ENCODE results near the gene TRABD.
A peak's percentile ranks its signal among the peaks of the same experiment; 100 is the strongest.
"Not testable (repeated sequence)": the region's sequence is repeated elsewhere in the genome, so short reads cannot be mapped to it uniquely, and the experiment has no call there.

Gene TRABD

DNA sequence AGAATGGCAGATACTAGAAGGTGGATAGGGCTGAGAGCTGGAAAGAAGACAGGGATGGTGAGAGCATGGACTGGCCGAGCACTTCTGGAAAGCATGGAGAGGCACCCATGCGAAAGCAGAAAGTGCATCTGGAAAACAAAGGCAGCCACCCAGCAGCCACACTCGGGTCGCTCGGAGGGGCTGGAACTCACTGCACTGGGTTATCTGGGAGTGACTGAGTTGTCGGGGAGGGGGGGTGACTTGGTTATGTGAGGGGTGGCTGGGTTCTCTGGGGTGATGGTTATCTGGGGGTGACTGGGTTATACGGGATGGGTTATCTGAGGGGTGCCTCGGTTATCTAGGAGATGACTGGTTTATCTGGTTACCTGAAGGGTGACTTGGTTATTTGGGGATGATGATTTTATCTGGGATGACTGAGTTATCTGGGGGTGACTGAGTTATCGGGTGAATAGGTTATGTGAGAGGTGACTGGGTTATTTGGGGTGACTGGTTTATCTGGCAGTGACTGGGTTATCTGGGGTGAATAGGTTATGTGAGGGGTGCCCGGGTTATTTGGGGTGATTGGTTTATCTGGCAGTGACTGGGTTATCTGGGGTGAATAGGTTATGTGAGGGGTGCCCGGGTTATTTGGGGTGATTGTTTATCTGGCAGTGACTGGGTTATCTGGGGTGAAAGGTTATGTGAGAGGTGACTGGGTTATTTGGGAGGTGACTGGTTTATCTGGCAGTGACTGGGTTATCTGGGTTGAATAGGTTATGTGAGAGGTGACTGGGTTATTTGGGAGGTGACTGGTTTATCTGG is 17.8 kb upstream of the TRABD start:
- no peak overlapping the region for H2AFZ ChIP-seq (ENCODE audit: low read depth, low read length)
- WGBS = 73% methylated on average over 11 of the region's 11 CpGs

DNA sequence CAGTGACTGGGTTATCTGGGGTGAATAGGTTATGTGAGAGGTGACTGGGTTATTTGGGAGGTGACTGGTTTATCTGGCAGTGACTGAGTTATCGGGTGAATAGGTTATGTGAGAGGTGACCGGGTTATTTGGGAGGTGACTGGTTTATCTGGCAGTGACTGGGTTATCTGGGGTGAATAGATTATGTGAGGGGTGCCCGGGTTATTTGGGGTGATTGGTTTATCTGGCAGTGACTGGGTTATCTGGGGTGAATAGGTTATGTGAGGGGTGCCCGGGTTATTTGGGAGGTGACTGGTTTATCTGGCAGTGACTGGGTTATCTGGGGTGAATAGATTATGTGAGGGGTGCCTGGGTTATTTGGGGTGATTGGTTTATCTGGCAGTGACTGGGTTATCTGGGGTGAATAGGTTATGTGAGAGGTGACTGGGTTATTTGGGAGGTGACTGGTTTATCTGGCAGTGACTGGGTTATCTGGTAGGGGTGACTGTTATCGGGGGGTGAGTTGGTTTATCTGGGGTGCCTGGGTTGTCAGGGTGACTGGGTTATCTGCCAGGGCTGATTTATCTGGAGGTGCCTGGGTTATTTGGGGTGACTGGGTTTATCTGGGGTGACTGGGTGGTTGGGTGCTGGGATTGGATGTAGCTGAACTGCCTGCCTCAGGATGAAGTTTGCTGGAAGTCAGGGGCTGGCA is 17.1 kb upstream of the TRABD start:
- not testable (repeated sequence) for H3K9me3 ChIP-seq (ENCODE audit: control insufficient read depth, low read length); H2BK15ac ChIP-seq (ENCODE audit: low read depth, poor library complexity, severe bottlenecking); H4K8ac ChIP-seq (ENCODE audit: low read length); H2BK12ac ChIP-seq (ENCODE audit: low read length in 2 of 2); H2BK5ac ChIP-seq (ENCODE audit: low read depth, low read length, poor library complexity, severe bottlenecking); H2AFZ ChIP-seq (ENCODE audit: low read depth, low read length); DNase-seq; H3K23ac ChIP-seq (ENCODE audit: low read length in 2 of 2); H3K4me3 ChIP-seq (ENCODE audit: insufficient read depth in 1 of 2, low read depth in 1 of 2, low read length in 2 of 2); H3K4ac ChIP-seq (ENCODE audit: low read depth in 1 of 2, low read length in 2 of 2); H3K79me1 ChIP-seq (replicated peaks; ENCODE audit: low read length, poor library complexity, severe bottlenecking); H3K36me3 ChIP-seq (ENCODE audit: control insufficient read depth in 1 of 2, insufficient read depth in 2 of 2, low read depth in 1 of 2, low read length in 2 of 2); H3K4me2 ChIP-seq (ENCODE audit: low read length, poor library complexity, severe bottlenecking); H3K9ac ChIP-seq (ENCODE audit: low read length); H3K18ac ChIP-seq (ENCODE audit: low read depth in 1 of 2, low read length in 2 of 2); H4K91ac ChIP-seq (ENCODE audit: low read length); H2BK120ac ChIP-seq (ENCODE audit: low read depth, low read length); H2AK5ac ChIP-seq (ENCODE audit: low read length, severe bottlenecking); H3K27ac ChIP-seq (ENCODE audit: low read length, poor library complexity, severe bottlenecking); H3K14ac ChIP-seq (ENCODE audit: low read length in 2 of 2)
- H3K4me1 ChIP-seq (ENCODE audit: control insufficient read depth, insufficient read depth, low read depth, low read length) = peaks cover 12% of the 10 kb centered on the region
- 94% methylated on average over 5 of the region's 5 CpGs for WGBS
- H3K27me3 ChIP-seq (ENCODE audit: control insufficient read depth in 1 of 2, insufficient read depth in 1 of 2, low read length in 2 of 2) = peaks cover 26 to 40% of the 10 kb centered on the region in 2 experiments

More for the DNA sequence above, 17.8 kb upstream of the TRABD start:
- Histone ChIP-seq H3K18ac (ENCODE audit: low read depth in 1 of 2, low read length in 2 of 2) (no peak overlapping the region), H2BK12ac (ENCODE audit: low read length in 2 of 2) (no peak overlapping the region), H2BK120ac (ENCODE audit: low read depth, low read length) (no peak overlapping the region), H3K4ac (ENCODE audit: low read depth in 1 of 2, low read length in 2 of 2) (no peak overlapping the region), H3K79me1 (replicated peaks; ENCODE audit: low read length, poor library complexity, severe bottlenecking) (no peaks in the 10 kb centered on the region), H2BK5ac (ENCODE audit: low read depth, low read length, poor library complexity, severe bottlenecking) (no peak overlapping the region), H3K14ac (ENCODE audit: low read length in 2 of 2) (no peak overlapping the region), H2BK15ac (ENCODE audit: low read depth, poor library complexity, severe bottlenecking) (no peak overlapping the region), H3K27me3 (ENCODE audit: control insufficient read depth in 1 of 2, insufficient read depth in 1 of 2, low read length in 2 of 2) (peaks cover 26 to 44% of the 10 kb centered on the region in 2 experiments), H3K27ac (ENCODE audit: low read length, poor library complexity, severe bottlenecking) (no peak overlapping the region), H4K8ac (ENCODE audit: low read length) (no peak overlapping the region), H2AK5ac (ENCODE audit: low read length, severe bottlenecking) (no peak overlapping the region), H3K23ac (ENCODE audit: low read length in 2 of 2) (no peak overlapping the region), H3K4me2 (ENCODE audit: low read length, poor library complexity, severe bottlenecking) (no peak overlapping the region), H4K91ac (ENCODE audit: low read length) (no peak overlapping the region), H3K9ac (ENCODE audit: low read length) (no peak overlapping the region), H3K4me1 (ENCODE audit: control insufficient read depth, insufficient read depth, low read depth, low read length) (peaks cover 12% of the 10 kb centered on the region), H3K4me3 (ENCODE audit: insufficient read depth in 1 of 2, low read depth in 1 of 2, low read length in 2 of 2) (no peak overlapping the region), H3K9me3 (ENCODE audit: control insufficient read depth, low read length) (no peaks in the 10 kb centered on the region), H3K36me3 (ENCODE audit: control insufficient read depth in 1 of 2, insufficient read depth in 2 of 2, low read depth in 1 of 2, low read length in 2 of 2) (no peaks in the 10 kb centered on the region)
- DNase-seq = no peak

DNA sequence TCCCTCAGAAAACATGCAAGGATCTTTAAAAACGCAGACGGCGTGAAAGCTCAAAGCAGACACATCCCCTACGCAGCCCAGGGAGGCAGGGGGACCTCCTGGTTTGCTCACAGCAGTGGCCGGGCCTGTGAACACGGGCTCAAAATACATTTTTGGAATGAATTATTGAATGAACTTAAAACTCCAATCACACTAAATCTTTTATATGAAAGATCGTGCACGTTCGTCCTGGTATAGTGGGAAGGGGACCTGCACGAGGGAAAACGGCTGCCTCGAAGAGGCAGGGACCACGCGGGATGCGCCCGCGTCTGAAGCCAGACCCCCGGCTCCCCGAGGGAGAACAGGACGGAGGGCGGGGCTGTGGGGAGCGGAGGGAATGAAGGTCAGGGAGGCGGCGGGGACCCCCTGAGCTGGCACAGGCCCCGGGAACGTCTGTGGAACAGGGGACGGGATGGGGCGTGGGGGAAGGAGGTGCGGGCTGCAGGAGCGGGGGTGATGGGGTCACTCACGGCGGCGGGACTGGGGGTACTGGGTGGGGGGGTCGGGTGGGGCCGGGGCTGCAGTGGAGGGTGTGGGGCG is 16.4 kb upstream of the TRABD start:
- Histone ChIP-seq H3K14ac (ENCODE audit: low read length in 2 of 2) (no peak overlapping the region), H3K79me1 (replicated peaks; ENCODE audit: low read length, poor library complexity, severe bottlenecking) (no peaks in the 10 kb centered on the region), H3K23ac (ENCODE audit: low read length in 2 of 2) (no peak overlapping the region), H3K36me3 (ENCODE audit: control insufficient read depth in 1 of 2, insufficient read depth in 2 of 2, low read depth in 1 of 2, low read length in 2 of 2) (no peaks in the 10 kb centered on the region), H4K8ac (ENCODE audit: low read length) (no peak overlapping the region), H2BK120ac (ENCODE audit: low read depth, low read length) (peak overlapping the region; percentile 59), H2BK15ac (ENCODE audit: low read depth, poor library complexity, severe bottlenecking) (no peak overlapping the region), H2BK5ac (ENCODE audit: low read depth, low read length, poor library complexity, severe bottlenecking) (no peak overlapping the region), H3K27me3 (ENCODE audit: control insufficient read depth in 1 of 2, insufficient read depth in 1 of 2, low read length in 2 of 2) (peaks cover 26 to 44% of the 10 kb centered on the region in 2 experiments), H2AFZ (ENCODE audit: low read depth, low read length) (no peak overlapping the region), H3K4me2 (ENCODE audit: low read length, poor library complexity, severe bottlenecking) (no peak overlapping the region), H3K9me3 (ENCODE audit: control insufficient read depth, low read length) (no peaks in the 10 kb centered on the region), H4K91ac (ENCODE audit: low read length) (no peak overlapping the region), H3K4me1 (ENCODE audit: control insufficient read depth, insufficient read depth, low read depth, low read length) (peaks cover 12% of the 10 kb centered on the region), H2BK12ac (ENCODE audit: low read length in 2 of 2) (no peak overlapping the region), H3K9ac (ENCODE audit: low read length) (no peak overlapping the region), H3K18ac (ENCODE audit: low read depth in 1 of 2, low read length in 2 of 2) (no peak overlapping the region), H3K4me3 (ENCODE audit: insufficient read depth in 1 of 2, low read depth in 1 of 2, low read length in 2 of 2) (peak overlapping the region in 1 of 2 experiments; percentile 55), H3K4ac (ENCODE audit: low read depth in 1 of 2, low read length in 2 of 2) (no peak overlapping the region), H3K27ac (ENCODE audit: low read length, poor library complexity, severe bottlenecking) (no peak overlapping the region), H2AK5ac (ENCODE audit: low read length, severe bottlenecking) (no peak overlapping the region)
- 25% methylated on average over 30 of the region's 36 CpGs for whole genome bisulfite sequencing
- DNase-seq = no peak

DNA sequence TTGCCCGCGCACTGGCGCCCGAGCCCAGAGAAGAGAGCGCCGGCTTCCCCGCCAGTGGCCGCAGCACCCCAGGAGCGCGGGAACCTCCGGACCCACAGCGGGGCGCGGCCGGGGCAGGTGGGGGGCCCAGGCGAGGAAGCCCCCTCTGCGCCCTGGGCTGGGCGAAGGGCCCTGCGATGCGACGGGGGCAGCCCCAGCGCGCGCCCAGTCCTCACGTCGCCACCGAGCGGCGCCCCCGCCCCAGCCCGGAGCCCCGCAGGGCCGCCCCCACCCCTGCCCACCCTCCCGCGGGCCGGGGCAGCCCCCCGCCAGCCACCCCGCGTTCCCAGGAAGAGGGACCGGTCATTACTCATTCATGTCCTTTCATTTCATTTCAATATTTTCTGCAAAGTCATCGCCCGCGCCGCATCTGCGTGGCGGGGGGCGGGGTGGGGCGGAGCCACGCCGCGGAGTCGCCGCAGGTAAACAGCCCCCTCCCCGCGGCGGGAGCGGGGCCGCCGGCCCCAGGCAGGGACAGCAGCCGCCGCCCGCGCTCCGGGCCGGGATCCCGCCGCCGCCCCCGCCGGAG is 15.9 kb upstream of the TRABD start:
- Histone ChIP-seq H3K4me3 (ENCODE audit: insufficient read depth in 1 of 2, low read depth in 1 of 2, low read length in 2 of 2) (peak overlapping the region in 1 of 2 experiments; percentile 55), H3K14ac (ENCODE audit: low read length in 2 of 2) (no peak overlapping the region), H3K23ac (ENCODE audit: low read length in 2 of 2) (no peak overlapping the region), H3K4me1 (ENCODE audit: control insufficient read depth, insufficient read depth, low read depth, low read length) (peaks cover 12% of the 10 kb centered on the region), H4K91ac (ENCODE audit: low read length) (no peak overlapping the region), H3K9ac (ENCODE audit: low read length) (no peak overlapping the region), H2BK15ac (ENCODE audit: low read depth, poor library complexity, severe bottlenecking) (no peak overlapping the region), H3K27me3 (ENCODE audit: control insufficient read depth in 1 of 2, insufficient read depth in 1 of 2, low read length in 2 of 2) (peaks cover 26 to 46% of the 10 kb centered on the region in 2 experiments), H2AK5ac (ENCODE audit: low read length, severe bottlenecking) (no peak overlapping the region), H3K4me2 (ENCODE audit: low read length, poor library complexity, severe bottlenecking) (peak overlapping the region; percentile 82), H3K36me3 (ENCODE audit: control insufficient read depth in 1 of 2, insufficient read depth in 2 of 2, low read depth in 1 of 2, low read length in 2 of 2) (no peaks in the 10 kb centered on the region), H2BK12ac (ENCODE audit: low read length in 2 of 2) (peak overlapping the region in 1 of 2 experiments; percentile 60), H3K18ac (ENCODE audit: low read depth in 1 of 2, low read length in 2 of 2) (peak overlapping the region in 1 of 2 experiments; percentile 57), H3K79me1 (replicated peaks; ENCODE audit: low read length, poor library complexity, severe bottlenecking) (no peaks in the 10 kb centered on the region), H2BK5ac (ENCODE audit: low read depth, low read length, poor library complexity, severe bottlenecking) (no peak overlapping the region), H4K8ac (ENCODE audit: low read length) (no peak overlapping the region), H2BK120ac (ENCODE audit: low read depth, low read length) (peak overlapping the region; percentile 59), H3K4ac (ENCODE audit: low read depth in 1 of 2, low read length in 2 of 2) (no peak overlapping the region), H2AFZ (ENCODE audit: low read depth, low read length) (no peak overlapping the region), H3K27ac (ENCODE audit: low read length, poor library complexity, severe bottlenecking) (no peak overlapping the region), H3K9me3 (ENCODE audit: control insufficient read depth, low read length) (no peaks in the 10 kb centered on the region)
- WGBS = 3% methylated on average over 41 of the region's 70 CpGs
- DNase-seq = no peak

All from mesenchymal stem cell (in vitro differentiated cells and primary cell).